Right lobe of liver (tissue), 6 donors: ENCODE results near the gene IGSF9. TPM values are rescaled to one million over a fixed set of nuclear protein-coding genes. Genes with fewer than 3 reads are reported as not detected.

Experiments used
- ATAC-seq, 4 donors: fragments of 200-7000 bp; cut with Tn5 transposase; one replicate each; pipeline ENCODE4 v1.9.1; 2020; ENCODE audit warnings: mild to moderate bottlenecking in 4 of 4, moderate library complexity in 4 of 4
- DNase-seq, 3 donors: peaks; one replicate each; pipeline ENCODE4 v3.0.0-alpha.2; 2020
- H3K27ac ChIP-seq, 3 donors: fragments of 200-600 bp; one replicate each; pipeline ENCODE4 v1.8.0; 2022
- H3K27me3 ChIP-seq, 2 donors: fragments of 200-600 bp; one replicate each; pipeline ENCODE4 v1.8.0; 2022
- H3K36me3 ChIP-seq, 4 donors: fragments of 200-600 bp; sonication (generic) in 1 of 4; one replicate each; pipeline versions ENCODE4 v1.5.1 to v1.8.0; 2017 to 2022; ENCODE audit warnings: control low read depth in 1 of 4
- H3K4me1 ChIP-seq, 4 donors: fragments of 200-600 bp; sonication (generic) in 1 of 4; one replicate each; pipeline versions ENCODE4 v1.5.1 to v1.8.0; 2017 to 2022; ENCODE audit warnings: control low read depth in 1 of 4
- H3K4me3 ChIP-seq, 3 donors: fragments of 200-600 bp; one replicate each; pipeline ENCODE4 v1.8.0; 2022
- H3K9me3 ChIP-seq, 4 donors: fragments of 200-600 bp; sonication (generic) in 1 of 4; one replicate each; pipeline versions ENCODE4 v1.5.1 to v1.8.0; 2017 to 2022; ENCODE audit warnings: control low read depth in 1 of 4
- POLR2A ChIP-seq: fragments of 450-650 bp; IDR thresholded peaks from one replicate; pipeline ENCODE4 v1.6.1; 2017; ENCODE audit warnings: antibody characterized with exemption, mild to moderate bottlenecking
- WGBS: methylation state at CpG from one replicate; pipeline ENCODE4 v1.1.6; 2018; ENCODE audit warnings: low coverage, low lambda C conversion rate; ENCODE audit not compliant: insufficient coverage; ENCODE audit errors: missing lambda C conversion rate; 5-methylcytosine and 5-hydroxymethylcytosine counted together
- intact Hi-C, 2 donors: fragments of 100-400 bp; cut with DNase I; formaldehyde crosslinking; loops; one replicate each; pipeline versions ENCODE4 v1.11.2 to v1.14.1; 2022
- total RNA-seq, 6 experiments: library from RNA; depleted of rRNA in 2 of 6; stranded (reverse); fragments of >200 nt in 2 of 6; fragmentation: NEBNext Ultra II Directional in 3 of 6; extraction: Animal tissue kit (Norgen Biotek cat#: 25700) in 3 of 6; gene quantifications; one replicate each; pipeline versions ENCODE4 v1.1.0 to v1.2.4, GENCODE V29; 2016 to 2023
- TF ChIP-seq, protein P1 (sequence below), 4 donors: fragments of 200-600 bp in 3 of 4; fragments of 450-650 bp in 1 of 4; IDR thresholded peaks; one replicate each; pipeline versions ENCODE4 v1.5.1 to v1.8.0; 2016 to 2022; ENCODE audit warnings: antibody characterized with exemption in 4 of 4, mild to moderate bottlenecking in 2 of 4
- donor health status: DM: no; HTN: yes; CAD: no.
- donor health status: DM: no; HTN: no; CAD: no.
- donor health status: DM: no; HTN: no; CAD: no.
- donor health status: DM: no; HTN: yes; CAD: no.
- donor health status: DM: no; HTN: yes; CAD: no.

Gene IGSF9
- total RNA-seq, 6 experiments from 2014 or later = 2.2 to 53.7 (median 16.6) TPM

DNA sequence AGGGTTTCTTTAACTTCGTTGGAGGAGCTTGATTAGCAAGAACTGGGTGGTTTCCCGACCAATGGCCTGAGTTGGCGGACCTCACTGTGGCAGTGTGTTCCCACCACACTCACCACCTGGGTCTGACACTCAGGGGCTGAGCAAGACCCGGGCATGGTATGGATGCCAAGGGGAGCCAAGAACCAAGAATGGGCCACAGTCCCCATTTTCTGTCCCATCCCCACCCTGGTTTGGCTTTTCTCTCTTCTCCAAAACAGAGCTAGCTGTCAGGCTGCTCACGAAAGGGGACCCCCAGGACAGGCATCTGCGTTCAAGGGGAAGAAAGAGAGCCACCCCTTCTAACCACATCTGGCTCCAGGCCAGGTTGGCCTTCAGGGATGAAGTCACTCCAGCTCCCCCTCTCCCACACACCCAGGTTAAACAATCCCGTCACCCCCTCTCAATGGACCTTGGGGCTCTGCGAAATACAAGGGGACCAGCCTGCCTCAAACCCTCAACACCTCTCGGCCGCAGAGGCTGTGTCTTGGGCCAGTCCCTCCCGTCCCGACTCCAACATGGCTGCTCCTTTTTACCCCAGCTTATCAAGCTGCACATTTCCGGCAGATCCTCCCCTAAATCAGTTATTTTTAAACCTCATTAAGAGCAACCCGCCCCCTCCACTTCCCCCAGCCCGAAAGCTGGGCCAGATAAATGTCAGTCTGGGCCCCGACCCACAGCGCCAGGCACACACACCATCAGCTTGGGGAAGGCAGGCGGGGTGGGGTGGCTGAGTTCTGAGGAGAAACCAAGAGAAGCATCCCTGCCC, 23.5 kb downstream of the IGSF9 start:
- Histone ChIP-seq H3K4me1 (peaks cover 0 to 26% (median 13%) of the 10 kb centered on the region in 4 donors), H3K4me3 (peak overlapping the region; percentile 67 to 91 (median 85)), H3K27me3 (no peaks in the 10 kb centered on the region), H3K9me3 (no peaks in the 10 kb centered on the region), H3K27ac (peak overlapping the region; percentile 34 to 91 (median 84)), H3K36me3 (peaks cover 16 to 20% (median 19%) of the 10 kb centered on the region in 4 donors)
- DNase-seq = peak in 1 of 3 donors; percentile 42
- intact Hi-C loops = no loop called here
- TF ChIP-seq POLR2A = no peak
- TF ChIP-seq, protein P1, sequence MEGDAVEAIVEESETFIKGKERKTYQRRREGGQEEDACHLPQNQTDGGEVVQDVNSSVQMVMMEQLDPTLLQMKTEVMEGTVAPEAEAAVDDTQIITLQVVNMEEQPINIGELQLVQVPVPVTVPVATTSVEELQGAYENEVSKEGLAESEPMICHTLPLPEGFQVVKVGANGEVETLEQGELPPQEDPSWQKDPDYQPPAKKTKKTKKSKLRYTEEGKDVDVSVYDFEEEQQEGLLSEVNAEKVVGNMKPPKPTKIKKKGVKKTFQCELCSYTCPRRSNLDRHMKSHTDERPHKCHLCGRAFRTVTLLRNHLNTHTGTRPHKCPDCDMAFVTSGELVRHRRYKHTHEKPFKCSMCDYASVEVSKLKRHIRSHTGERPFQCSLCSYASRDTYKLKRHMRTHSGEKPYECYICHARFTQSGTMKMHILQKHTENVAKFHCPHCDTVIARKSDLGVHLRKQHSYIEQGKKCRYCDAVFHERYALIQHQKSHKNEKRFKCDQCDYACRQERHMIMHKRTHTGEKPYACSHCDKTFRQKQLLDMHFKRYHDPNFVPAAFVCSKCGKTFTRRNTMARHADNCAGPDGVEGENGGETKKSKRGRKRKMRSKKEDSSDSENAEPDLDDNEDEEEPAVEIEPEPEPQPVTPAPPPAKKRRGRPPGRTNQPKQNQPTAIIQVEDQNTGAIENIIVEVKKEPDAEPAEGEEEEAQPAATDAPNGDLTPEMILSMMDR (IDR thresholded peaks at IDR 0.05) = no peak
- 44% methylated on average over 14 of the region's 18 CpGs for WGBS
- no peak for ATAC-seq

DNA sequence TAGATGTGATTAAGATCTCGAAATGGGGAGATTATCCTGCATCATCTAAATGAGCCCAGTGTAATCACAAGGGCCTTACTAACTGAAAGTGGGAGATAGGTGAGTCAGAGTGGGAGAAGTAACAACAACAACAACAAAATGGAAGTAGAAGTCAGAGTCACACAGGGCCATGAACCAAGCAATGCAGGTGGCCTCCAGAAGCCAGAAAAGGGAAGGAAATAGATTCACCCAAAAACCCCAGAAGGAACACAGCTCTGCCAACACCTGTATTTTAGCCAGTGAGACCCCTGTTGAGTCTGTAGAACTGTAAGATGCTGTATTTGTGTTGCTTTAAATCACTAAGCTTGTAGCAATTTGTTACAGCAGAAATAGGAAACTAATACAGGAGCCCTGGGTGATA, 24.2 kb downstream of the IGSF9 start:
- peaks cover 0 to 26% (median 13%) of the 10 kb centered on the region in 4 donors for H3K4me1 ChIP-seq
- no peaks in the 10 kb centered on the region for H3K27me3 ChIP-seq
- no peak overlapping the region for H3K4me3 ChIP-seq
- no peaks in the 10 kb centered on the region for H3K9me3 ChIP-seq
- WGBS = 64% methylated on average over 1 of the region's 1 CpG
- intact Hi-C loops = no loop called here
- ATAC-seq (no peak), DNase-seq (no peak)
- peak overlapping the region in 1 of 3 donors; percentile 91 for H3K27ac ChIP-seq
- TF ChIP-seq, protein P1 (IDR thresholded peaks at IDR 0.05) = no peak
- no peak for TF ChIP-seq POLR2A
- peaks cover 16 to 20% (median 19%) of the 10 kb centered on the region in 4 donors for H3K36me3 ChIP-seq

DNA sequence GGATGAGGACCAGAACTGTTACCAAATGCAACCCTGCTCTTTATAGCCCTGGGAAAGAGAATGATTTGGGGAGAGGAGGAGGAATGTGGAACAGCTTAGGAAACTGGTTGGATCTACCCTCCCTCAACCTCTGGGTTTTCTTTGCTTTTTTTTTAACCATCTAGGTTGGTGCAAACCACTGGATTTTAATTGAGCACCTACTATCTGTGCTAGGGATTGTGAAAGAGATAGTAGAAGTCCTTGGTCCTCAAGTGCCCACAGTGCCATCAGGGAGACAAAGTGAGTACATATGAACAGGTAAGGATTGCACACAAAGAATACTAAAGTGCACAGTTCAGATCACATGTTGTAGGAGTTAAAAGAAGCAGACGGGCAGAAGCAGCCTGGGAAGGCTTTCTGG, 24.8 kb downstream of the IGSF9 start:
- Histone ChIP-seq H3K4me1 (peaks cover 0 to 23% (median 11%) of the 10 kb centered on the region in 4 donors), H3K4me3 (no peak overlapping the region), H3K27me3 (no peaks in the 10 kb centered on the region), H3K9me3 (no peaks in the 10 kb centered on the region), H3K27ac (no peak overlapping the region), H3K36me3 (peaks cover 16 to 20% (median 19%) of the 10 kb centered on the region in 4 donors)
- no peak for ATAC-seq
- no peak for DNase-seq
- TF ChIP-seq, protein P1 (IDR thresholded peaks at IDR 0.05) = no peak
- TF ChIP-seq POLR2A = no peak
- intact Hi-C loops = no loop called here
- WGBS = 43% methylated on average over 1 of the region's 1 CpG

- Histone ChIP-seq H3K4me1 (peaks cover 0 to 21% (median 10%) of the 10 kb centered on the region in 4 donors), H3K4me3 (no peak overlapping the region), H3K27ac (no peak overlapping the region)
These were observed 25.2 kb downstream of the IGSF9 start for GRCh38 chr1:159920202-159920601.

More at GRCh38 chr1:159920202-159920601, 25.2 kb downstream of the IGSF9 start:
- TF ChIP-seq POLR2A = no peak
- TF ChIP-seq, protein P1 (IDR thresholded peaks at IDR 0.05) = no peak
- intact Hi-C loops = no loop called here
- H3K27me3 ChIP-seq = no peaks in the 10 kb centered on the region
- WGBS = no CpG with 5 or more reads among the region's 10 CpGs
- H3K36me3 ChIP-seq = peaks cover 16 to 20% (median 19%) of the 10 kb centered on the region in 4 donors
- no peaks in the 10 kb centered on the region for H3K9me3 ChIP-seq
- ATAC-seq = no peak
- DNase-seq = peak in 1 of 3 donors; percentile 19
